SK-N-SH (cell line): ENCODE data around the gene CEP78. TPM values are rescaled to one million over a fixed set of nuclear protein-coding genes. Genes with fewer than 3 reads are reported as not detected.
A peak's percentile ranks its signal among the peaks of the same experiment; 100 is the strongest.

ENCODE experiments used
- CTCF ChIA-PET: fragments of 300-600, 350-600 bp; formaldehyde crosslinking; extraction: SDS; loops from one replicate; lab custom pipeline; 2021; lab: Yijun Ruan, JAX
- POLR2A ChIA-PET: fragments of 350-600 bp; sonication (Branson Sonifier 250); formaldehyde crosslinking; extraction: SDS; loops from one replicate; lab custom pipeline; 2020; ENCODE audit warnings: antibody characterized with exemption, inconsistent platforms; lab: Yijun Ruan, JAX
- DNase-seq: peaks from one replicate; pipeline ENCODE4 v3.0.0; 2012
- H2AFZ ChIP-seq: fragments of 200-600 bp; sonication (generic); 2 replicates; pipeline ENCODE4 v1.8.1; 2016; ENCODE audit warnings: antibody characterized with exemption, mild to moderate bottlenecking, low read depth
- H3F3A ChIP-seq: fragments of 200-600 bp; sonication (generic); replicated peaks from 2 replicates; pipeline ENCODE3; 2016; ENCODE audit warnings: antibody characterized with exemption, mild to moderate bottlenecking; ENCODE audit not compliant: insufficient read depth
- H3K27ac ChIP-seq, 2 experiments: fragments of 200-500 bp in 1 of 2; fragments of 200-600 bp in 1 of 2; sonication (Bioruptor generic) in 1 of 2; sonication (generic), shearing (Covaris generic) in 1 of 2; 2 replicates each; pipeline versions ENCODE4 v1.5.1 to v1.6.1; 2014 to 2016; ENCODE audit warnings: low read depth in 2 of 2, inconsistent platforms in 1 of 2, low read length in 1 of 2, mild to moderate bottlenecking in 1 of 2, mixed read lengths in 1 of 2
- H3K27me3 ChIP-seq: fragments of 200-600 bp; sonication (generic), shearing (Covaris generic); 2 replicates; pipeline ENCODE4 v1.6.1; 2016; ENCODE audit warnings: mixed run types; ENCODE audit not compliant: insufficient read depth
- H3K36me3 ChIP-seq, 2 experiments: fragments of 200-500 bp in 1 of 2; fragments of 200-600 bp in 1 of 2; sonication (Bioruptor generic) in 1 of 2; sonication (generic) in 1 of 2; replicated peaks in 1 of 2; 2 replicates each; pipeline versions ENCODE3 to v1.5.1; 2014 to 2016; ENCODE audit warnings: low read length in 1 of 2, mild to moderate bottlenecking in 1 of 2; ENCODE audit not compliant: insufficient read depth in 2 of 2, control insufficient read depth in 1 of 2
- H3K4me1 ChIP-seq, 2 experiments: fragments of 200-500 bp in 1 of 2; fragments of 200-600 bp in 1 of 2; sonication (Bioruptor generic) in 1 of 2; sonication (generic), shearing (Covaris generic) in 1 of 2; 2 replicates each; pipeline versions ENCODE4 v1.5.1 to v1.6.1; 2014 to 2016; ENCODE audit warnings: low read depth in 1 of 2, low read length in 1 of 2, mixed run types in 1 of 2; ENCODE audit not compliant: insufficient read depth in 2 of 2, control insufficient read depth in 1 of 2
- H3K4me2 ChIP-seq: fragments of 200-600 bp; sonication (generic), shearing (Covaris generic); 2 replicates; pipeline ENCODE4 v1.6.1; 2017; ENCODE audit warnings: mixed run types
- H3K4me3 ChIP-seq, 2 experiments: fragments of 200-500 bp in 1 of 2; fragments of 200-600 bp in 1 of 2; sonication (Bioruptor generic) in 1 of 2; sonication (generic), shearing (Covaris generic) in 1 of 2; 2 replicates each; pipeline versions ENCODE4 v1.5.1 to v1.8.1; 2014 to 2016; ENCODE audit warnings: low read depth in 2 of 2, inconsistent platforms in 1 of 2, low read length in 1 of 2, mild to moderate bottlenecking in 1 of 2, mixed read lengths in 1 of 2, moderate library complexity in 1 of 2
- H3K79me2 ChIP-seq: fragments of 200-600 bp; sonication (generic); 2 replicates; pipeline ENCODE4 v1.8.1; 2017; ENCODE audit warnings: mild to moderate bottlenecking; ENCODE audit not compliant: insufficient read depth
- H3K9ac ChIP-seq: fragments of 200-600 bp; sonication (generic); 2 replicates; pipeline ENCODE4 v1.6.1; 2017; ENCODE audit warnings: mixed run types
- H3K9me2 ChIP-seq: fragments of 200-600 bp; sonication (generic); 2 replicates; pipeline ENCODE4 v1.6.1; 2017; ENCODE audit warnings: mixed run types
- H3K9me3 ChIP-seq: fragments of 200-600 bp; sonication (generic); 2 replicates; pipeline ENCODE4 v1.6.1; 2017; ENCODE audit warnings: mixed run types, mild to moderate bottlenecking, moderate library complexity
- H4K20me1 ChIP-seq: fragments of 200-600 bp; sonication (generic); 2 replicates; pipeline ENCODE4 v1.6.1; 2017; ENCODE audit warnings: mild to moderate bottlenecking, mixed run types; ENCODE audit not compliant: insufficient read depth
- EZH2phosphoT487 ChIP-seq: fragments of 200-600 bp; sonication (generic); IDR thresholded peaks from 2 replicates; pipeline ENCODE4 v1.6.1; 2017; ENCODE audit warnings: low read depth, mixed run types, mild to moderate bottlenecking, antibody characterized with exemption, moderate library complexity, borderline replicate concordance
- FOSL2 ChIP-seq: IDR thresholded peaks from 2 replicates; pipeline ENCODE4 v1.4.0; 2012; ENCODE audit warnings: low read depth, mild to moderate bottlenecking, moderate library complexity, borderline replicate concordance
- FOXM1 ChIP-seq: IDR thresholded peaks from 2 replicates; pipeline ENCODE4 v1.4.0; 2012; ENCODE audit warnings: low read depth, mild to moderate bottlenecking
- GABPA ChIP-seq: IDR thresholded peaks from 2 replicates; pipeline ENCODE4 v1.4.0; 2012; ENCODE audit warnings: low read depth, mild to moderate bottlenecking
- GATA2 ChIP-seq: sonication (generic); formaldehyde crosslinking; IDR thresholded peaks from 2 replicates; pipeline ENCODE4 v1.5.0; 2020; ENCODE audit warnings: mild to moderate bottlenecking, missing genetic modification reagents
- MXI1 ChIP-seq: IDR thresholded peaks from 2 replicates; pipeline ENCODE4 v1.6.1; 2012; ENCODE audit warnings: mild to moderate bottlenecking, low read depth, low read length, improper control_type of control experiment
- NFIC ChIP-seq: IDR thresholded peaks from 2 replicates; pipeline ENCODE4 v1.4.0; 2012; ENCODE audit warnings: borderline replicate concordance
- RAD21 ChIP-seq: IDR thresholded peaks from 2 replicates; pipeline ENCODE4 v1.6.1; 2012; ENCODE audit warnings: mild to moderate bottlenecking, low read length
- RFX5 ChIP-seq: IDR thresholded peaks from 2 replicates; pipeline ENCODE4 v1.6.1; 2012; ENCODE audit warnings: mild to moderate bottlenecking, improper control_type of control experiment, low read length
- RXRA ChIP-seq: IDR thresholded peaks from 2 replicates; pipeline ENCODE4 v1.4.0; 2012; ENCODE audit warnings: low read depth, mild to moderate bottlenecking, borderline replicate concordance
- SMC3 ChIP-seq: IDR thresholded peaks from 2 replicates; pipeline ENCODE4 v1.6.1; 2012; ENCODE audit warnings: low read depth, low read length, improper control_type of control experiment
- TAF1 ChIP-seq: IDR thresholded peaks from 2 replicates; pipeline ENCODE4 v1.6.1; 2012; ENCODE audit warnings: low read depth, mild to moderate bottlenecking, low read length, moderate library complexity, borderline replicate concordance
- TCF12 ChIP-seq: IDR thresholded peaks from 2 replicates; pipeline ENCODE4 v1.4.0; 2012
- YY1 ChIP-seq: IDR thresholded peaks from 2 replicates; pipeline ENCODE4 v1.4.0; 2012; ENCODE audit warnings: low read depth, mild to moderate bottlenecking
- WGBS: methylation state at CpG from one replicate; pipeline ENCODE4 v1.1.6; 2017; ENCODE audit warnings: low lambda C conversion rate; 5-methylcytosine and 5-hydroxymethylcytosine counted together
- polyA plus RNA-seq, 3 experiments: library from polyadenylated mRNA; depleted of rRNA; stranded (reverse); fragments of >200 nt; gene quantifications; 2 replicates each; pipeline ENCODE4 v1.2.3, GENCODE V29; 2012
- TF ChIP-seq, protein P1 (sequence below): IDR thresholded peaks from 2 replicates; pipeline ENCODE4; 2012
- TF ChIP-seq, protein P2 (sequence below): fragments of 200-600 bp; sonication (generic); IDR thresholded peaks from 2 replicates; pipeline ENCODE4 v1.6.1; 2017; ENCODE audit warnings: antibody characterized with exemption, mild to moderate bottlenecking, moderate library complexity
- TF ChIP-seq, protein P3 (sequence below): IDR thresholded peaks from 2 replicates; pipeline ENCODE4 v1.4.0; 2012; ENCODE audit warnings: low read depth, borderline replicate concordance
- TF ChIP-seq, protein P4 (sequence below): IDR thresholded peaks from 2 replicates; pipeline ENCODE4 v1.4.0; 2012; ENCODE audit warnings: low read depth, borderline replicate concordance
- TF ChIP-seq, protein P5 (sequence below): fragments of 150-350 bp; IDR thresholded peaks from 2 replicates; pipeline ENCODE4 v1.6.1; 2016; ENCODE audit warnings: mild to moderate bottlenecking, low read depth, low read length
- TF ChIP-seq, protein P6 (sequence below): fragments of 150-350 bp; IDR thresholded peaks from 2 replicates; pipeline ENCODE4 v1.6.1; 2017; ENCODE audit warnings: antibody characterized with exemption, low read length, low read depth, borderline replicate concordance
- TF ChIP-seq, protein P7 (sequence below): IDR thresholded peaks from 2 replicates; pipeline ENCODE4 v1.4.0; 2012; ENCODE audit warnings: low read depth

Gene CEP78
- polyA plus RNA-seq, 1 of the 3 experiments (the other 2 are of a cell fraction) = 6.2 TPM

DNA sequence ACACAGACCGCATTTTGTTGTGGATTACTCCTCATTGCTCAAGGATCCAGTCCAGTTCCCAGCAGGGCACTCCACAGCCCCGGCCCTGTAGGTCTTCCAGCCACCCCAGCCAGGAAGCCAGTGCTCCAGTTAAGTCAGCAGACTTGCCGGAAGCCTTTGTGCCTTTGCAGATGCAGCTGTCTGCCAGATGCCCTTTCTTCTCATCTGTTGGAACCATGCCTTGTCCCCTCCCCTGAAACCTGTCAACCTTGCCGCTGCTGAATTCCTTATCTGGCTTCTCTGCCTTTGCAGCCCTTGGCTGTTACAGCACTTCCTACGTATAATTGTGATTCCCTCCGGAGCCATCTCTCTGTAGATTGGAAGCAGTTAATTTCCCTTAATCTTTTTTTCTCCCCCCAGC, 89.5 kb downstream of the CEP78 start (continued):
- no peak for TF ChIP-seq YY1
- TF ChIP-seq, protein P1, sequence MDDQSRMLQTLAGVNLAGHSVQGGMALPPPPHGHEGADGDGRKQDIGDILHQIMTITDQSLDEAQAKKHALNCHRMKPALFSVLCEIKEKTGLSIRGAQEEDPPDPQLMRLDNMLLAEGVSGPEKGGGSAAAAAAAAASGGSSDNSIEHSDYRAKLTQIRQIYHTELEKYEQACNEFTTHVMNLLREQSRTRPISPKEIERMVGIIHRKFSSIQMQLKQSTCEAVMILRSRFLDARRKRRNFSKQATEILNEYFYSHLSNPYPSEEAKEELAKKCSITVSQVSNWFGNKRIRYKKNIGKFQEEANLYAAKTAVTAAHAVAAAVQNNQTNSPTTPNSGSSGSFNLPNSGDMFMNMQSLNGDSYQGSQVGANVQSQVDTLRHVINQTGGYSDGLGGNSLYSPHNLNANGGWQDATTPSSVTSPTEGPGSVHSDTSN = no peak
- TF ChIP-seq, protein P2, sequence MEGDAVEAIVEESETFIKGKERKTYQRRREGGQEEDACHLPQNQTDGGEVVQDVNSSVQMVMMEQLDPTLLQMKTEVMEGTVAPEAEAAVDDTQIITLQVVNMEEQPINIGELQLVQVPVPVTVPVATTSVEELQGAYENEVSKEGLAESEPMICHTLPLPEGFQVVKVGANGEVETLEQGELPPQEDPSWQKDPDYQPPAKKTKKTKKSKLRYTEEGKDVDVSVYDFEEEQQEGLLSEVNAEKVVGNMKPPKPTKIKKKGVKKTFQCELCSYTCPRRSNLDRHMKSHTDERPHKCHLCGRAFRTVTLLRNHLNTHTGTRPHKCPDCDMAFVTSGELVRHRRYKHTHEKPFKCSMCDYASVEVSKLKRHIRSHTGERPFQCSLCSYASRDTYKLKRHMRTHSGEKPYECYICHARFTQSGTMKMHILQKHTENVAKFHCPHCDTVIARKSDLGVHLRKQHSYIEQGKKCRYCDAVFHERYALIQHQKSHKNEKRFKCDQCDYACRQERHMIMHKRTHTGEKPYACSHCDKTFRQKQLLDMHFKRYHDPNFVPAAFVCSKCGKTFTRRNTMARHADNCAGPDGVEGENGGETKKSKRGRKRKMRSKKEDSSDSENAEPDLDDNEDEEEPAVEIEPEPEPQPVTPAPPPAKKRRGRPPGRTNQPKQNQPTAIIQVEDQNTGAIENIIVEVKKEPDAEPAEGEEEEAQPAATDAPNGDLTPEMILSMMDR = no peak
- peak; percentile 94 for TF ChIP-seq GATA2
- TF ChIP-seq, protein P3, sequence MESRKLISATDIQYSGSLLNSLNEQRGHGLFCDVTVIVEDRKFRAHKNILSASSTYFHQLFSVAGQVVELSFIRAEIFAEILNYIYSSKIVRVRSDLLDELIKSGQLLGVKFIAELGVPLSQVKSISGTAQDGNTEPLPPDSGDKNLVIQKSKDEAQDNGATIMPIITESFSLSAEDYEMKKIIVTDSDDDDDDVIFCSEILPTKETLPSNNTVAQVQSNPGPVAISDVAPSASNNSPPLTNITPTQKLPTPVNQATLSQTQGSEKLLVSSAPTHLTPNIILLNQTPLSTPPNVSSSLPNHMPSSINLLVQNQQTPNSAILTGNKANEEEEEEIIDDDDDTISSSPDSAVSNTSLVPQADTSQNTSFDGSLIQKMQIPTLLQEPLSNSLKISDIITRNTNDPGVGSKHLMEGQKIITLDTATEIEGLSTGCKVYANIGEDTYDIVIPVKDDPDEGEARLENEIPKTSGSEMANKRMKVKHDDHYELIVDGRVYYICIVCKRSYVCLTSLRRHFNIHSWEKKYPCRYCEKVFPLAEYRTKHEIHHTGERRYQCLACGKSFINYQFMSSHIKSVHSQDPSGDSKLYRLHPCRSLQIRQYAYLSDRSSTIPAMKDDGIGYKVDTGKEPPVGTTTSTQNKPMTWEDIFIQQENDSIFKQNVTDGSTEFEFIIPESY = no peak
- TF ChIP-seq, protein P4, sequence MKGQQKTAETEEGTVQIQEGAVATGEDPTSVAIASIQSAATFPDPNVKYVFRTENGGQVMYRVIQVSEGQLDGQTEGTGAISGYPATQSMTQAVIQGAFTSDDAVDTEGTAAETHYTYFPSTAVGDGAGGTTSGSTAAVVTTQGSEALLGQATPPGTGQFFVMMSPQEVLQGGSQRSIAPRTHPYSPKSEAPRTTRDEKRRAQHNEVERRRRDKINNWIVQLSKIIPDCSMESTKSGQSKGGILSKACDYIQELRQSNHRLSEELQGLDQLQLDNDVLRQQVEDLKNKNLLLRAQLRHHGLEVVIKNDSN = no peak
- 0 out of 2 replicates have a peak, but pooled peaks have one; percentile 11 for TF ChIP-seq GABPA
- no peak for TF ChIP-seq RXRA
- TF ChIP-seq, protein P5, sequence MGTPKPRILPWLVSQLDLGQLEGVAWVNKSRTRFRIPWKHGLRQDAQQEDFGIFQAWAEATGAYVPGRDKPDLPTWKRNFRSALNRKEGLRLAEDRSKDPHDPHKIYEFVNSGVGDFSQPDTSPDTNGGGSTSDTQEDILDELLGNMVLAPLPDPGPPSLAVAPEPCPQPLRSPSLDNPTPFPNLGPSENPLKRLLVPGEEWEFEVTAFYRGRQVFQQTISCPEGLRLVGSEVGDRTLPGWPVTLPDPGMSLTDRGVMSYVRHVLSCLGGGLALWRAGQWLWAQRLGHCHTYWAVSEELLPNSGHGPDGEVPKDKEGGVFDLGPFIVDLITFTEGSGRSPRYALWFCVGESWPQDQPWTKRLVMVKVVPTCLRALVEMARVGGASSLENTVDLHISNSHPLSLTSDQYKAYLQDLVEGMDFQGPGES = no peak
- TF ChIP-seq RFX5 = no peak

DNA sequence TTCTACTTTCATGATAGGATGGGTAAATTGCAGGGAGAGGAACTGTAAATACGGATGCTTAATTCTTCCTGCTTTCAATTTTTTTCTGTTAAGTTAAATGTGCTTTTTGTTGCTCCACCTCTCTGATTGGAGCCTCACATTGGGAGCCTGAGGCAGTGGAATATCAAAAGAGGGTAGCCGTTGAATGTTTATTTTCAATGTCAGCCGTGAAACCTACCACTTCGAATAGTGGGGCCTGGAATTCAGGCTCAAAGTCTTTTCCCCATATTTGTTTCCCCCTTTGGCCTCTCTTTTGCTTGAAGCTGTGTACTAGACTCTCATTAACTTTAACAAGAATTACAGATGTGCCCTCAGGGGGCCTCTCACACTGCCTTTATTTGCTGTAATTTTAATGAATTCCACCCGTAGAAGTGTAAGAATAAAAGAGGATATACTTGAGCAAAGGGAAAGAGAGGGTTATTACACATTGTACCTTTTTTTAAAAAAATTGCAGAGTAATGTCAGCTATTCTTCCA, 90.0 kb downstream of the CEP78 start:
- H3K36me3 ChIP-seq = peaks cover 19 to 34% of the 10 kb centered on the region in 2 experiments
- ChIA-PET CTCF (interaction anchor here (2.5 kb wide), 1 partner anchor 44 kb away, joined by 10 read pairs; no protein-coding TSS in a partner anchor), POLR2A (interaction anchor here (2.7 kb wide), 1 partner anchor 29 kb away, joined by 23 read pairs; the partner anchor contains the start of gene PSAT1)
- DNase-seq = peak; percentile 44
- no peak overlapping the region for H2AFZ ChIP-seq
- H3K4me1 ChIP-seq = peaks cover 0 to 35% of the 10 kb centered on the region in 2 experiments; a peak in 2 of 4 replicates
- no peaks in the 10 kb centered on the region for H3K27me3 ChIP-seq
- H3K4me2 ChIP-seq = no peak overlapping the region
- no peak overlapping the region for H3K9ac ChIP-seq
- no peaks in the 10 kb centered on the region for H4K20me1 ChIP-seq
- peak overlapping the region in 1 of 2 experiments; percentile 99; a peak in 2 of 4 replicates for H3K27ac ChIP-seq
- H3K9me3 ChIP-seq = no peaks in the 10 kb centered on the region
- no peak overlapping the region for H3K4me3 ChIP-seq
- no peaks in the 10 kb centered on the region for H3F3A ChIP-seq
- 63% methylated on average over 5 of the region's 5 CpGs for WGBS
- H3K9me2 ChIP-seq = no peaks in the 10 kb centered on the region
- no peaks in the 10 kb centered on the region for H3K79me2 ChIP-seq
- TF ChIP-seq, protein P6, sequence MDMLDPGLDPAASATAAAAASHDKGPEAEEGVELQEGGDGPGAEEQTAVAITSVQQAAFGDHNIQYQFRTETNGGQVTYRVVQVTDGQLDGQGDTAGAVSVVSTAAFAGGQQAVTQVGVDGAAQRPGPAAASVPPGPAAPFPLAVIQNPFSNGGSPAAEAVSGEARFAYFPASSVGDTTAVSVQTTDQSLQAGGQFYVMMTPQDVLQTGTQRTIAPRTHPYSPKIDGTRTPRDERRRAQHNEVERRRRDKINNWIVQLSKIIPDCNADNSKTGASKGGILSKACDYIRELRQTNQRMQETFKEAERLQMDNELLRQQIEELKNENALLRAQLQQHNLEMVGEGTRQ = no peak
- 0 out of 2 replicates have a peak, but pooled peaks have one; percentile 49 for TF ChIP-seq MXI1
- TF ChIP-seq, protein P4 = no peak
- TF ChIP-seq FOSL2 = no peak
- TF ChIP-seq FOXM1 = no peak
- TF ChIP-seq, protein P7, sequence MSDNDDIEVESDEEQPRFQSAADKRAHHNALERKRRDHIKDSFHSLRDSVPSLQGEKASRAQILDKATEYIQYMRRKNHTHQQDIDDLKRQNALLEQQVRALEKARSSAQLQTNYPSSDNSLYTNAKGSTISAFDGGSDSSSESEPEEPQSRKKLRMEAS = no peak
- TF ChIP-seq SMC3 = no peak
- no peak for TF ChIP-seq TAF1
- TF ChIP-seq RAD21 = peak; percentile 9; the same call in 1 of the 2 replicates
- no peak for TF ChIP-seq NFIC
- no peak for TF ChIP-seq EZH2phosphoT487
- no peak for TF ChIP-seq TCF12
